Measurements from ENCODE around the gene SLC45A2.
A peak's percentile ranks its signal among the peaks of the same experiment; 100 is the strongest.
"Not testable (repeated sequence)": the region's sequence is repeated elsewhere in the genome, so short reads cannot be mapped to it uniquely, and the experiment has no call there.

Gene SLC45A2, protein sequence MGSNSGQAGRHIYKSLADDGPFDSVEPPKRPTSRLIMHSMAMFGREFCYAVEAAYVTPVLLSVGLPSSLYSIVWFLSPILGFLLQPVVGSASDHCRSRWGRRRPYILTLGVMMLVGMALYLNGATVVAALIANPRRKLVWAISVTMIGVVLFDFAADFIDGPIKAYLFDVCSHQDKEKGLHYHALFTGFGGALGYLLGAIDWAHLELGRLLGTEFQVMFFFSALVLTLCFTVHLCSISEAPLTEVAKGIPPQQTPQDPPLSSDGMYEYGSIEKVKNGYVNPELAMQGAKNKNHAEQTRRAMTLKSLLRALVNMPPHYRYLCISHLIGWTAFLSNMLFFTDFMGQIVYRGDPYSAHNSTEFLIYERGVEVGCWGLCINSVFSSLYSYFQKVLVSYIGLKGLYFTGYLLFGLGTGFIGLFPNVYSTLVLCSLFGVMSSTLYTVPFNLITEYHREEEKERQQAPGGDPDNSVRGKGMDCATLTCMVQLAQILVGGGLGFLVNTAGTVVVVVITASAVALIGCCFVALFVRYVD

DNA sequence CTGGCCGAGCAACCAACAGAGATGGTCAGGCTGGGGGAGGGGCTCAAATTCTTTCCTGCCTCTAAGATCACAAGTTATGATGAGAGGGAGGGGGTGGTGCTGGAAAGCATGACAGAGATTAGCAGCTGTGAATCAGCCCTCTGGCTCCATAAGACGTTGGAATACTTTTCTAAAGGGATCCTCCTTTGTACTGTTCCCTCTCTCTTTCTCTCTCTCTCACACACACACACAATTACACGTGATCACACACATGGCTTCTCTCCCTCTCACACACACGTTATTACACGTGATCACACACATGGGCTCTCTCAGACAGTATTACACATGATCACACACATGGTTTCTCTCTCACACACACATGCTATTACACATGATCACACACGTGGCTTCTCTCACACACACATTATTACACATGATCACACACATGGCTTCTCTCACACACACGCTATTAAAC lies at the start of gene SLC45A2:
SLC45A2 (minus strand) TSS at position 23 of the 454 bp plus-strand sequence. CDS start 110 bp downstream, outside the sequence.
- no peak for DNase-seq

- DNase-seq: no peak
These were observed 47.5 kb upstream of the SLC45A2 start for GRCh38 chr5:34031966-34032365.

- no peak for DNase-seq
These were observed 46.6 kb upstream of the SLC45A2 start for GRCh38 chr5:34031117-34031516.

- DNase-seq: not testable (repeated sequence)
These were observed 46.1 kb upstream of the SLC45A2 start for GRCh38 chr5:34030585-34030984.

DNA sequence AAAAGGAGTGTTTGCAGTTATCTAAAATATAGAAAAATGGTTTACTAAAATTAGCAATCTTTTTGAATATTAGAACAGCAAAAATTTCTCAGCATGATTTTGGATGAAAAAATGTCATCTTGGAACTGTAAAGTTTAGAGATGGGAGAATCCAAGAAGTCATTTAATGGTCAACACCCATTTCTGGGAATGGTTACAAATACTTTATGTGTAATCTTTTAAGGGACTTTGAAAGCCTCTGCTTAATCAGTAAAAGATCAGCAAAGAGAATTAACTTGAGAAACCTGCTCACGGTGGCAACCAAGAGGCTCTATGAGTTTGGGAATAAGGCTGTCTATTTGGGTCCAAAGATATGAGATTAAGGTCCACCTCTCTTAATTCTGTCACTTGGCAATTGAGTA lies 45.6 kb upstream of the SLC45A2 start:
- DNase-seq: no peak

DNA sequence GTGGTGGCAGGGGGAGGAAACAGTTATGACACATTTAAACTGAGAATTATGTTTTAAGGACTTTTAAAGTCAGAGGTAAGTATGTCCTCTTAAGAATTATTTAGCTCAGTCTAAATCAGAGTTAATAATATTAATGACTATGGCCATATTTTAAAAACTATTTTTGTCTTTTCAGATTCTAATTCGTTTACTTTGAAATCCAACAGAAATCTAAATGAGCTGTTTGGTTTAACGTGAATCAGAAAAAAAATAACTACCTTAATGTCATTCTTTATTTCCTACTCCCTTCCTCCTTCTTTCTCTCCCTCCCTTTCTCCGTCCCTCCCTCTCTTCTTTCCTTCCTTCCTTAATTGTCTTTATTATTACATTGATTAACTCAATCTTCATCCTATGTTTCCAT lies 43.9 kb upstream of the SLC45A2 start:
- no peak for DNase-seq

DNA sequence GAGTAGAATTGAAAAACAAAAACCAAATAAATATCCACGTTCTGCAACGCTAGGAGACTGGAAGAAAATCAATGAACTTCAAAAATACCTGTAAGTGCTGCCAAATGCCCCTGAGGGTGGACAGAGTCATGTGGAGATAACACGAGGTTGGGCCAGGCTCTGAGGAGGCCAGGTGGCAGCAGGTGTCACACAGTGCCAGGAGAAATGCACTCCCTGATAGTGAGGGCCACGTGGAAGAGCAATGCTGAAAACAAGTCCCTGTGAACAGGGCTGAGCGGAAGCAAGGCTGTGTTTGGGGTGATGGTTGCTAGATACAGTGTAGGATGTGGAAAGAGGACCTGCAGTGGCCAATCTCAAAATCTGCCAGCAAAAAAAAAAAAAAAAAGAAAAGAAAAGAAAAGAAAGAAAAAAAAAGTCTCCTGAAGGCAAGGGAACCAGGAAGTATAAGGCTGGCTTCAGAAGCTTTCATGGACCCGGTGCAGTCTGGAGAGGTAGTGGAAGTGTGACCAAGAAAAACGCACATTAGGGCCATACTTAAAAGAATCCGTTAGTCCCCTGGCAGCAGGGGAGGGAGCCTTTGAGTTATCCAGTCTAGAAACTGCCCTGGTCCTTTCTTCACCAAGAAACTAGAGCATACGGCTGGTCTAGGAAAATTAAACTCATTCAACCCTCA lies 41.7 kb upstream of the SLC45A2 start:
- DNase-seq: no peak

- no peak for DNase-seq
These were observed 37.7 kb upstream of the SLC45A2 start for GRCh38 chr5:34022121-34022705.

- no peak for DNase-seq
These were observed 36.8 kb upstream of the SLC45A2 start for GRCh38 chr5:34021334-34021733.

GRCh38 chr5:34020726-34021125 lies 36.2 kb upstream of the SLC45A2 start:
- no peak for DNase-seq

DNA sequence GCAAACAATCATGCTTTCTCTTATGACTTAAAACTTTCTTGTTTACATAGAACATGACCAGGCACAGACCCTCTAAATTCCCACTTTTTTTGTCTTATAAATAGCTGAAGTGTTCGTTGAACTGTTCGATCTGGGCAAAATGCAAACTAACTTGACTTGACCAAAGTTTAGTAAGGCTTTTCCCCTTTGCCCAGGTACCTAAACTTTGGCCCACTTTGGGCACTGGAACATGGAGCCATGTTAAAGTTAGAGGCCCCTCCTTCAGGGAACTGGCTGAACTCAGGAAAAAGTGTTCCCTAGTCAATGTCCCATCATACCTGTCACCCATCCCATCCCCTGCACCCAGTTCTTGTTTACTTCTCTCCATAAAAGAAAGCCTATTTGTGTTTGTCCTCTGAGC lies 32.8 kb upstream of the SLC45A2 start:
- DNase-seq: no peak

DNA sequence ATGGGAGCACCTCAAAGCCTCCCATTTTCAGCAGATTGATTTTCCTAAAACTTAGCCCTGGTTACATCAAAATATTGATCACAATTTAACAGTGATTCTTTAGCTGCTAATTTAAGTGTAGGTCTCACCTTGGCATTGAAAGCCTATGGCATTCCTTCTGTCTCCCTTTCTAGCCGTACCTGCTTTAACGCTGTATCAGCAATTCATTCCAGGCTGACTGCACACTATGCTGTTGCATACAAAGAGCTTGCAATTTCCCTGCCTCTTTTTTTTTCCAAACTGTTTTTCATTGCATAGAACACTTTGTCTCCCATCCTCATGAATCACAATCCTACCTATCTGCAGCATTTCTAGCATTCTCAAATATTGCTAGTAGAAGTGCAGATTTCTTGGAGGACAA lies 32.3 kb upstream of the SLC45A2 start:
- DNase-seq: no peak

DNA sequence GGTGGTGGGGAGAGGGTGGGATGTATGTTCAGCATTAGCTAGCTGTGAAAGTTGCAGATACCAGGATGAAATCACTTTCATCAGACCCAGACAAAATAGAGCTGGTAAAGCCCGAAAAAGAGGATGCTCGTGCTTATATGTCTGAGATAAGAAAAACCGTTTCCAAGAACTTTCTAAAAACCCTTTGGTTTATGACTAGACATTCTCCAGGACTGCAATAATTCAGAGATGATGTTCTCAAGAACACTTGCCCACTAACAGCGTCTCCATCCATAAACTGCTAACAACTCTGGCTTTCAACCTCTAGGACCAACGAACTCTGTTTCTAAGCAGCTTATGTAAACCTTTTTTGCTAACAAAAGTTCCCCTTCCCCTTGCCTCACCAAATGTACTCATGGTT lies 31.7 kb upstream of the SLC45A2 start:
- DNase-seq: no peak

DNA sequence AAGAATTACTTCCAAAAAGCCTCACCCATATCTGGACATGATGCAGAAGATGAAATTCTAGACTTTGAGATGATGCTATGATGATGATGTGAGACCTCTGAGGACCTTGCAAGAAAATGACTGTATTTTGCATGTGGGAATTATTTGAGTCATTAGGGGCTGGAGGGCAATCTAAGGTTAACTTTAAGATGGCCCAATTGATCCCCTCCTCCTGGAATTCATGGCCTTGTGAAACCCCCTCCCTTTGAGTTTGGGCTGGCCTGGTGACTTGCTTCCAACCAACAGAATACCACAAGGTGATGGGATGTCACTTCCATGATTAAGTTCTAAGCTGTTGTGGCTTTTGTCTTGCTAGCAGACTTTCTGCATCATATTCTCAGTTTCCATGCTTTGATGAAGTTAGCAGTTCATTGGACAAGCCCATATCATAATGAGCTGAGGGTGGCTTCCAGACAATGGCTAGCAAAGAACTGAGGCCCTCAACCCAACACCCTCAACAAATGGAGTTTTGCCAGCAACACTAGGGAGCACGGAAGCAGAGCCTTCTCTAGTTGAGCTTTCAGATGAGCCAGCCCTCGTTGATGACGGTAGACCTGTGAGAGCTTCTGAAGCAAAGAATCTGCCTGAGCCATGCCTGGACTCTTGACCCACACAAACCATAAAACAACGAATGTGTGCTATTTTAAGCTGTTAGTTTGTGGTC lies 30.8 kb upstream of the SLC45A2 start:
- no peak for DNase-seq

DNA sequence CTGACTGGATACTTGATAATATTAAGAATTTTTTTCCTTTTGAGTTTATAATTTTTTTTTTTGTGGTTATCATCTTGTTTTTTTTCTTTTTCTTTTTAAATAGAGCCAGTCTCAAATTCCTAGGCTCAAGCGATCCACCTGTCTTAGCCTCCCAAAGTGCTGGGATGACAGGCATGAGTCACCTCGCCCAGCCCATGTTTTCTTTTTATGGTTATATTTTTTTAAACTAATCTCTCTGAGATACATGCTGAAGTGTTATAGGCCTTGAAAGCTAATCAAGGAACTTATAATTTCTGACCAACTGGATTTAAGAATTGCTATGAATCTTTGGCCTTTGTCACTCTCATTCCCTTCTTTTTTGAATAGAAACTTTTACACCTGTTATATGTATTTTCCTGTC lies 30.1 kb upstream of the SLC45A2 start:
- no peak for DNase-seq

DNA sequence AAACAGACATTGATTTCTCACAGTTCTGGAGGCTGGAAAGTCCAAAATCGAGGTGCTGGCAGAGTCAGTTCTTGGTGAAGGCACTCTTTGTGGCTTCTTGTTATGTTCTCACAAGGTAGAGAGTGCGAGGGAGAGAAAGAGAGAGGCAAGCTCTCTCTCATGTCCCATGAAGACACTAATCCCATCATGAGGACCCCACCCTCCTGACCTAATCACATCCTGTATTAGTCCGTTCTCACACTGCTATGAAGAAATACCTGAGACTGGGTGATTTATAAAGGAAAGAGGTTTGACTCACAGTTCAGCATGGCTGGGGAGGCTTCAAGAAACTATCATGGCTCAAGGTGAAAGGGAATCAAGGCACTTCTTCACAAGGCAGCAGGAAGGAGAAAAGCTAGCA lies 29.1 kb upstream of the SLC45A2 start:
- DNase-seq: no peak

- DNase-seq: no peak
These were observed 28.3 kb upstream of the SLC45A2 start for GRCh38 chr5:34012791-34013190.

DNA sequence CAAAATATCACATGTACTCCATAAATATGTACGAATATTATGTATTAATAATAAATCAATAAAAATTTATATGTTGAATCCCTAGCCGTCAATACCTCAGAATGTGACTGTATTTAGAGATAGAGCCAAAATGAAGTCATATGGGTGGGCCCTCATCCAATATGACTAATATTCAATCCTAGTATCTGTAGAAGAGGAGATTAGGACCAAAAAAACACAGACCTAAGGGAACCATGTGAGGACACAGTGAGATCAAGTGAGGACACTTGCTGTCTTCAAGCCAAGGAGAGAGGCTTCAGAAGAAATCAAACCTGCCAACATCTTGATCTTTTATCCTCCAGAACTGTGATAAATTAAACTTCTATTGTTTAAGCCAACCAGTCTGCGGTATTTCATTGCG lies 27.0 kb upstream of the SLC45A2 start:
- no peak for DNase-seq

GRCh38 chr5:34010146-34010545 lies 25.7 kb upstream of the SLC45A2 start:
- DNase-seq: not testable (repeated sequence)

- no peak for DNase-seq
These were observed 25.1 kb upstream of the SLC45A2 start for GRCh38 chr5:34009610-34010009.

DNA sequence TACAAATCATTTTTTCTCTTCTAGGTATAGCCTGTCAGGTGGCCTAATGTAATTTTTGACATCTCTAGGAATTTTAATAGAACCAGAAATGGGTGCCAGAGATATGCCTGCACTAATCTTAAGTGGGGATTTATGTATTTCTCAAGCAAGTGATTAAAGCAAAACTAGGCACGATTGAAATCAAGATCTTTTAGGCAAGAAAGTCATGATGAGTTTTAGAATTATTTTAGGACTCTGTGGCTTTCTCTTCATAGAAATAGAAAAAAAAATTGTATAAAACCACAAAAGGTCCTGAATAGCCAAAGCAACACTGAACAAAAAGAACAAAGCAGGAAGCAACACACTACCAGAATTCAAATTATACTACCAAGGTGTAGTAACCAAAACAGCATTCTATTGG lies 24.3 kb upstream of the SLC45A2 start:
- peak in 1 of 2 experiments; percentile 47 for DNase-seq

DNA sequence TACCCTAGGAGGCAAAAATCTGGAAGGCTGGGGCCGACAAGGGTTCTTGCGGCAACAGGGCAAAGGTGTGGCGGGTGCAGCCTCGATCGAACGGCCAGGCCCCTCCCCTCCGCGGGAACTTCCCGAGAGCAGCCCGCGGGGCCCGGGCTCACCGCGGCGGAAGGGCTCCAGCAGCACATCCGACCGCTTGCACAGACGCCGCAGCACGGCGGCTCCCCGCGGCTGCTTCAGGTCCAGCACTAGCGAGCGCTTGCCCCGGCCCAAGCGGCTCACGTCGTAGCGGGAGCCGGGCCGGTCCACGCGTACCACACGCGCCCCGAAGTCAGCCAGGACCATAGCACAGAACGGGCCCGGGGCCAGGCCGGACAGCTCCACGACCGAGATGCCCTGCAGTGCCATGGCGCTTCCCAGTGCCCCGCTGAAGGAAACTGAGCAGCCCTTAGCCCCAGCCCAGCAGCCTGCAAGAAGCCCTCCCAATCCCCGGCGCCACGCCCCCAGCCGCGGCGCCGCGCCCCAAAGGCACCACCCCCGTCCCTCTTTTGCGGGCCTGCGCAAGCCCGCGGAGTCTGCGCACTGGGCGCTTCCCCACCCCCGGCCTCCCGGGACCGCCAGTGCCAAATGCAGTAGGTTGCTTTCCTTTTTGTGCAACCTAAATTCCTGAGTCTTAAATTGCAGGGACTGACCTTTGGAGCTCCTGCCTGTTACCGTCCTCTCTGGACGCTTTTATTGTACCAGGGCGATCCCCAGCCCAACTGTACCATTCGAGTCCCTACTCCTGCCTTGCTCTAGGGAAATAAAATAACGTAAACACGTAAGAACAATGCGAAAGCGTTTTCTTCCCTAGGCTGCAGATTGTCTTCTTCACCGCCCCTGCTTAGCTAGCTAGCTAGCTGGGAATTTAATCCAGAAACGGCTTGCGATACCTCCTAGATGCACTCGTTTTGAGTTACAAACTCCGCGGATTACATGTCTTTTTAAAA lies 23.4 kb upstream of the SLC45A2 start, which contains the start of gene AMACR:
AMACR (minus strand) TSS at position 430 of the 980 bp plus-strand sequence; CDS start at position 399, 31 bp downstream.
- peak; percentile 96 to 97 for DNase-seq
